NCI-H226 (cell line): ENCODE results near the gene ISM1.

Experiments used
- DNase-seq: peaks from one replicate; pipeline ENCODE4 v3.0.0-alpha.2; 2015

ISM1 gene

DNA sequence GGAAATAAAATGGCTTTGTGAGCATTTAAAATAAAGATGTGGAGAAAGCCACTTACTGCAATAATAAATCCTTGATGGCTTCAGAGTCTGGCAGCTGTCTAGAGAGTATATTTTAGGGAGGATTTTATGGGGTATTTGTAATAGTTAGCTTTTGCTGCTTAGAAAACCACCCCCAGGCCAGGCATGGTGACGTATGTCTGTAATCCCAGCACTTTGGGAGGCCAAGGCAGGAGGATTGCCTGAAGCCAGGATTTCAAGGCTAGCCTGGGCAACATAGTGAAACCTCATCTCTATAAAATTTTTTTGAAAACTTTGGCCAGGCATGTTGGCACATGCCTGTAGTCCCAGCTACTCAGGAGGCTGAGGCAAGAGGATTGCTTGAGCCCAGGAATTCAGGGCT lies 63.8 kb downstream of the ISM1 start:
- DNase-seq = no peak

DNA sequence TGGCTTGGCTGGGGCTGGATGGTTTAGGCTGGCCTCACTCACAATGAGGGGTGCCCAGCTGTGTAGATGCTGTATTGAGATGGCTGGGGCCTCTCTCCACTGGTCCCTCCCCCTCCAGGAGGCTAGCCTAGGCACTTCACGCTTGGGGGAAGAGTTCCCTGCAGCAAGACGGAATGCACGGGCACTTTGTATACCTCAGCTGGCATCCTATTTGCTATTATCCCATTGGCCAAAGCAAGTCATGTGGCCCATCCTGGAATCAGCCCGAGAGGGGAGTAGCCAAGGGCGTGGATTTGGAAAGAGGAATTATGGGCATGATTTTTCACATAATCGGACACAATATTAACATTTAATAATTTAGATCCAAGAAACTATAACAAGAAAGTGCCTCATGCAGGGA lies 64.3 kb downstream of the ISM1 start:
- no peak for DNase-seq

DNA sequence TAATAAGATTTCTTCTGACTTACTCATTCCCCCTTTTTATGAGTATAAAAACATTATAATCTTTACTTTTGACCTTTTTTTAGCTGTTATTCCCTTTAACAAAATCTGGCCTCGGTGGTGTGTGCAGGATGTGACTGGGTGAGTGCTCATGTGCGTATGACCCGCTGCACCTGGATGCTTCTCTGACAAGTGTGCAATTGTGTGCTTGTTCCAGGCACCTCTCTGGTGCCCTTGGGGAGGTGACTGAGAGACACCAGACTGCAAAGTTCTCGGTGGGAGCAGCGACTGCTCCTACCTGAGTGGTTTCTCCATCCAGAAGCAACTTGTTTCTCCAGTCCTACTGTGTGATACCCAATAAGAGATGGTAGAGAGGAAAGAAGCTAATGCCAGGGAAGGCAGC lies 65.0 kb downstream of the ISM1 start:
- no peak for DNase-seq

DNA sequence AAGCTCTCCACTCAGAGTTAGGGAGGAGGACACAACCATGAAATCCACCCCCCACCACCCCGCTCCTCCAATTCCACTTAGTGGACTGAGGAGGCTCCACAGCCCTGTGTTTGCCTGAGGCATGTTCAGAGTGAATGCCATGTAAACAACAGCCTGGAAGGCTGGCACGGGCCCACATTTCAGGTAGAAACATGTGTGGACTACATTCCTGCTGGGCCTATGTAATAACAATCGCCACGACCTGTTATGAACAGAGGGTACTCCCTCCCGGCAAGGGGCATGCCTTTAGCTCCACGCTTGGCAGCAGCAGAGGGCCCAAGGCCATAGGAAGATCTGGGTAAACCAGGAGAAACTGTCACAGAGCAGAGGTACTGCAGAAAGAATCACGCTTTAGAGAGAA lies 65.5 kb downstream of the ISM1 start:
- no peak for DNase-seq

DNA sequence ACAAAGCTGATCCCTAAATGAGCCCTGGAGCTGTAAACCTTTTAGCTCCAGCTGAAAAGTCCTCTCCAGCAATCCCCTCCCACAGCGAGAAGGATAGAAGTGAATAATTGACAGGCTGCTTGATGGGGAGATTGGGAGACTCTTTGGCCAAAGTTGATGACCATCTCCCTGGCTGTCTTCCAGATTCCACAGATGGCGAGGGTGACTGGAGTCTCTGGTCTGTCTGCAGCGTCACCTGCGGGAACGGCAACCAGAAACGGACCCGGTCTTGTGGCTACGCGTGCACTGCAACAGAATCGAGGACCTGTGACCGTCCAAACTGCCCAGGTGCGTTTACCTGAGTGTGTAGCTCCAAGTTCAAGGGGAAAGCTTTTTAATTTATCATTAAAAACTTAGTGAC lies 67.3 kb downstream of the ISM1 start:
- no peak for DNase-seq

DNA sequence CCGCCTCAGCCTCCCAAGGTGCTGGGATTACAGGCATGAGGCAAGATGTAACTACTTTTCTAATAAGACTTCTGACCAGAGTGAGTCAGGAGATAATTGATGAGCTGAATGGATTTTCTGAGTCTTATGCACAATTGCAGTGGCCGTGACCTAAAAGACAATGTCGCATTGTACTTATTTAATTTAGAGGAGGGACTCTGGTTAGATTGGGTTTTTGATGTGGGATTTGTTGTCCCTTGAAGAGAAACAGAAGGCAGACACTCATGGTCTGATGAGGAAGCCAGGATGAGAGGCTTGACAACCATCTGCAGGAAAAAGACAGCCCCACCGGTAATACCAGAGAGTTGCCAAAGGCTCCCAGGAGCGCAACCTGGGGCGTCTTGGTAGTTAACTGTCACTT lies 68.0 kb downstream of the ISM1 start:
- no peak for DNase-seq

DNA sequence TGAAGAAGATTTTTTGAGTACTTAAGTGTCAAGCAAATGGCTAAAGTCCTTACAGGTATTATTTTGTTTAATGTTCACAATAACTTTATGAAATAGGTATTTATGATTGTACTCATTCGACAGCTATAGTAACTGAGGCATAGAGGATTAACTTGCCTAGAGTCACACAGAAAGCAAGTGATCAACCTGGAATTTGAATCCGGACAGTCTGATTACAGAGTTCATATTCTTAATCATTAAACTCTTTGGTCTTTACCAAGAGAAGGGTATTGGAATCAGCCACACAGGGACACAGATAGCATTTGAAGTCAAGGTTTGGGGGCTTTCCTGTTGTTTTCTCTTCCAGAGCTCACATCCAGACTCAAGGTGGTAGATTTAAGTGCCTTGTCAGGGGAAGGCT lies 69.7 kb downstream of the ISM1 start:
- no peak for DNase-seq

DNA sequence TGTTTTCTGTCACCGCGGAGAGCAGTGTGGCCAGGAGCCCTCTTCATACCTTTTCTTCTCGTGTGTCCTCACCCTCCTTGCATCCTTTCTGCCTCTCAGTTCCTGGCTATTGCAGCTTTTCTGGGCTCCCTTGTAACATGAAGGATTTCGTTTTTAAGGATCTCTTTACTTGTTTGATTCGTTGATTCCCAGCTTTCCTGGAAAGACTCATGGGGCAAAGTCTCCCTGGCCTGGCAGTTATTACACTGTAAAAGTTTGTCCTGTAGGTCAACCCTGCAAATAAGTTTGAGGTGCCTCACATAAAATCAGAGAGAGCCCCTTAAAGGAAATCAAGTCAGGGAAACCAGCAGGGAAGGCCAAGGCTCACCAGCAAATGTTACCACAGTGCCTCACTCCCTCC lies 70.1 kb downstream of the ISM1 start:
- no peak for DNase-seq

DNA sequence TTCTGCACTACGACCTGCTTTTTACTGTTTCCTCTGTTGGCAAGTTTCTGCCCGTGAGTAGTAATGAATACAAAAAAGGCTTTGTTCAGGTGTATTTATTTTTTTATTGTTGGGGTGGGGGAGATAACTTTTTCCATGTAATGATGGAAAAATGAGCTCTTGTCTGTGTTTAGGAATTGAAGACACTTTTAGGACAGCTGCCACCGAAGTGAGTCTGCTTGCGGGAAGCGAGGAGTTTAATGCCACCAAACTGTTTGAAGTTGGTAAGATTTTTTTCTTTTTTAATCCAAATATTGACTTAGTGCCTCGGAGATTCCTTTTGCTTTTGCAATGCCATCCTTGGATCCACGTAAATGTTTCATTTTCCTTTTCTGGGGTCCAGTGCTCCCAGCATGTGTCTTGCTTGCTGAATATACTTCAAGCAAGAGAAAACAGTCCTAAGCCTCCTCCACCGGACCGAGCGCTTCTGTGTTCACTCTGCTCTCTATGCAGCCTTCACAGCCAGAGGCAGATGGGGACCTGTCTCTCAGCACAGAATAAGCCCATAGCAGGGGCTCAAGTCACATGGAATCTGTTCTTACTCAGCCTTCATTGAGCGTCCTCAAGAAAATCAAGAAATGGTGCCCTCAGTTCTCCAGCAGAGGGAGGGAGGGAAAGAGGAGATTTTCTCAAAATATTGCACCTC lies 71.3 kb downstream of the ISM1 start:
- DNase-seq = no peak

DNA sequence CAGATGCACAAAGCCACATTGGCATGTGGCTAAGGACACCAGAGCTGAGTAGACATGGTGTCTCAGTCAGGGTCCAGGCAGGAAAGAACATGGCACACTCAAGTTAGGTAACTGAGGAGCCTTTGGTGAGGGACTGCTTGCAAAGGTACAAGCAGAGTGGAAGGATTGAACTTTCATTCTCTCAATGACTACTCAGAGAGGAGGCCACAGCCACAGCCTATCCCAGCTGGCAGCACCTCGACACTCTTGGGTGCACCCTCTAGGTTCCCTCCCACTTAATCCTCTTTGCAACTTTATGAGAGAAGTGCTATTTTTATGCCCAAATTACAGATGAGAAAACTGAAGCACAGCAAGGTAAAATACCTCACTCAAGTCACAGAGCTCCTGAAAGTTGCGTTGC lies 73.4 kb downstream of the ISM1 start:
- DNase-seq = no peak

DNA sequence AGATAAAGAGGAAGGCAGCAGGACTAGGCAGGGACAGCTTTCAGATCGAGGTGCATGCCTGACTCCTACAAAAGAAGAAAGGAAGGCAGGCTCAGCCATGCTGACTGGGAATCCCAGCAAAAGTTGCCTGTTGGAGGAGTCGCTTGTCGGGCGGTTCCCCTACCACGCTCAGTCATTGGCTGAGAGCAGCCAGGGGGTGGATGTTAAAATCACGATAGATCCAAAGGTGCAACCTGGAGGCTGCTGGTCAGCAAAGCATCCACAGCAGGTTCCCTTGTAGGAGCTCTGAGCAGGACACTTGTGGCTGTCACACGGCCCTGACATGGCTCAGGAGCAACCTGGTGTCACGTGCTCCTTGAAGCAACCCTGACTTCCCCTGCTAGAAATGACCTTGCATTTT lies 74.6 kb downstream of the ISM1 start:
- no peak for DNase-seq

DNA sequence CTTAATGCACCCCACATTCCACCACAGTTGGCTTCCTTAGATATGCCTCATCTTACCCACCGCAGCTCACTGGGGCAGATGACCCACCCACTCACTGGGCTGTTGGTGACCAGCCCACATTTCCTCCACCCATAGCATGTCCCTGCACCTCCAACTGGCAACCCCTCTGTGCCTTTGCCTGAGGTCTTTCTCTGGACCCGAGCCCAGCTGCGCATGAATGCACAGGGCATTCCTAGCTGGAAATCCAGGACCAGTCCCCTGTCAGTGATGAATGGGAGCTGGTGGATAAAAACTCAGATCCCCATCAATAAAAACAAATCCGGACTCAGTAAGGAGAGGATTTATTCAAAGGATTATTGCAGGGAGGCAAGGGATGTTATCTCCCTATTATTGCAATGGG lies 75.0 kb downstream of the ISM1 start:
- DNase-seq = no peak

DNA sequence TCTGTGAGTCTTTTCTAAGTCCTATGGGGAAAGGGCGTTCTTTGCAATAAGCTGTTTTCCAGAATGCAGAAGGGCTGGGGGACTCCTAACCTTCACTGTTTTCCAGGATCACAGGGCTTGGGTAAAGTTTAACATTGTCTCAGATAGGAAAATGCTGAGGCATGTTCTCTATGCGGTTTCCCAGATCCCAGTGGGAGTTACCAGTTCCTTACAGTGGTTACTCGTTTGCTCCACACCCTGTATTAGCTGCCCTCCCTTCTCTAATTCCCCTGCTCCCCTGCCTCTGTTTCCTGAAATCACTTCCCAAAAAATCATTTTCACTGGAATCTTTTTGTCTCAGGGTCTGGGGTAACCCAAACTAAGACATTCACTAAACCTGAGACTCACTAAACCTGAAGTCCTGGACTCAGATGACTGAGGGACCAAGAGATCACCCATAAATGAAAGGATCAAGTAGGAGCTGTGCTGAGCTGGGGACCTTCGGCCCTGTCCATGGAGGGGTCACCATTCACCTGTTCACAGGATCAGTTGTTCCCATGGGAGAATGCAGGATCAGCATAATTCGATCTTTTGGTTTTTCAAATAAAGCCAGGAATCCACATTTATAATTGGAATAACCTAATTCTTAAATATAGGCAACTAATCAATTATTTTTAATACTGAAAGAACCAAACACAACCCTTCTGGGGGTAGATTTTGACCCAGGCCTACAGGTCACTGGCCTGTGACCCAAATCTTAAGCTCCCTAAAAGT lies 76.2 kb downstream of the ISM1 start:
- no peak for DNase-seq

DNA sequence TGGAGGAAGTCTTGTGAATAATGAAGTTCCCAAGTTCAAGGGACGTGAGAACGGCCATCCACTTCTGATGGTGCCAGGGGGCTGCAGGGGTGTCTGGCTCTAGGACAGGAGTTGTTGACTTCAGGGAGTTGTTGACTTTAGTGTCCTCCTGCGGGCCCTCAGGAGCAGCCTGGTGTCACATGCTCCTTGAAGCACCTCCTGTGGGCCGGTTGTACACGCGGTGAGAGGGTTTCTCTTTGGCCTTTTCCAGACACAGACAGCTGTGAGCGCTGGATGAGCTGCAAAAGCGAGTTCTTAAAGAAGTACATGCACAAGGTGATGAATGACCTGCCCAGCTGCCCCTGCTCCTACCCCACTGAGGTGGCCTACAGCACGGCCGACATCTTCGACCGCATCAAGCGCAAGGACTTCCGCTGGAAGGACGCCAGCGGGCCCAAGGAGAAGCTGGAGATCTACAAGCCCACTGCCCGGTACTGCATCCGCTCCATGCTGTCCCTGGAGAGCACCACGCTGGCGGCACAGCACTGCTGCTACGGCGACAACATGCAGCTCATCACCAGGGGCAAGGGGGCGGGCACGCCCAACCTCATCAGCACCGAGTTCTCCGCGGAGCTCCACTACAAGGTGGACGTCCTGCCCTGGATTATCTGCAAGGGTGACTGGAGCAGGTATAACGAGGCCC lies 77.8 kb downstream of the ISM1 start:
- no peak for DNase-seq

DNA sequence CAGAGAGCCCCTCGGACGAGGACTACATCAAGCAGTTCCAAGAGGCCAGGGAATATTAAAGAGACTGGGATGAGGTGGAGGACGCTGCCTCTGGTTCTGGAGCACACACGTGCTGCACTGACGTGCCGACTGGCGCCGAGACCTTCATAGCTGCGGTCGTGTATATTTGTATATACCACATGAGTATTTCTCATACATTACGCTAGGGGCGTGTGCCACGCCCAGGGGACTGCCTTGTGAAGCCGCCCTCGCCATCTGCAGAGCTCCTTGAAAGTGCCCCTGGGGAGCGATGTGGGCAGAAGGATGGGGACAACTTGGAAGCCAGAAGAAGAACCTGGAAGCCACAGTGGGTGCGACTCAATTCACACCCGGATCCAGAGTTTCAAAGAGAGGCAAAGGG lies 78.3 kb downstream of the ISM1 start:
- no peak for DNase-seq

DNA sequence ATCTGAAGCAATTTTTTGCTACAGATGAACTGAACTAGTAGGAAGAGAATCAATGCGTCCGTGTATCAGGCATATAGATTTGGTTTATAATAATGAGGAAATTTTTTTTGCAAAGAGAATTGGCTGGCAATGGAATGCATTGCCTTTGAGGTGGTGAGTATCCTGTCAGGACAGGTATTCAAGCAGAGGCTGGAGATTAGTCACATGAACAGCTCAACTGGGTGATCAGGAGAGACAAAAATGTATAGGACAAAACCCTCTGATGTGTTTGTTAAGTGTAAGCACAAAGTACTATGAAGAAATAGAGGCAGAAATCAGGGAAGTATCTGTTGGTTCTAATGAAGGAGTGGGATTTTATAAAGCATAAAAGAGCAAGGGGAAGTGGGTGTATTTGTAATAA lies 80.5 kb downstream of the ISM1 start:
- DNase-seq = no peak

DNA sequence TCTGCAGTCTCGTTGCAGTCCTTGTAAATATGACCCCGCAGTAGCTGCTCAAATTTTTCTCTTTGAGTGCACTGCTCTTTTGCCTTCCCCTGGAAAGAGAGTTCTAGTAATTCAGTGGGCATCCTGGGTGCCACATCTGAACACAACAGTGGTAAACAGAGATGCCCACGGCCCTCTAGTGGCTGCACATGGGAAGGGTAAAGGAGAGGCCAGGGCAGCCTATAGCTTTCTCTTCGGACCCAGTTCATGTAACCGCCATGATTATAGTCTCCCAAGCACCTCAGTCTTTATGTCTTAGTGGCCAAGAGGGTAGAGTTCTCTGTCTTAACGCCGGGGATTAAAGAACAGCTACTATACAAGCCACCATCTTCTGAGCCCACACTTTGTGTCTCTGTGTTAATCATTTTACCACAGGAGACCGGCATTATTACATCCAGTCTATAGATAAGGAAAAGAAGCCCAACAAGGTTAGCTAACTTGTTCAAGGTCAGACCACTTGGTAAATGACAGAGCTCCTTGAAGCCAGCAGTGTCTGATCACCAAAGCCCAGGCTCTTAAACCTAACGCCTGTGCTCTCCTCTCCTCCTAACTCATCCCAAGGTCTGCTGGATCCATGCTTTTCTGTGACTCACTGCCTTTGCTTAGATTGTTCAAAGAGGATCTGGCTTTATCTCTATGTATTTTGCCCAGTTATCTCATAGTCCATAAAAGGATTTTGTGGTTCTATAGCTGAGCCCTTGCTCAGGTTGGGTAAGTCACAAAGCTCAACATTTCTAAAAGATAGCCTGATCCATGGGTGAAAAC lies 81.8 kb downstream of the ISM1 start:
- no peak for DNase-seq

DNA sequence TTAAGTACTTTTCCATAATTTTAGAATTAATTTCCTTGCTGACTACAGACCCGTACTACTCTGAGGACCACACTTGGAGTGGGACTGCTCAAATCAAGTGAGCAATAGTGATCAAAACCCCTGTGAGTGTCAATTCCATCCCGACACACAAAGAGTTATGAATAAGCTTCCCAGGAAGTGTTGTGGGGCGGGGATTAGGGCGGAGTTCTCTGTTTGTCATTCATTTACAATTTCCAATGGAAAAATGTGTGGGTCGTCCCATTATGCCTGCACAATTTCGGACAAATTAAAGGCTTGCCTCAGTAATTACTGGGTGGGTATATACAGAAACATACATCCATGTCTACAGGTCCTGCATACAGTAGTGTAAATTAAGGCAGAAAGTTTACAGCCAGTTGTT lies 84.2 kb downstream of the ISM1 start:
- no peak for DNase-seq

DNA sequence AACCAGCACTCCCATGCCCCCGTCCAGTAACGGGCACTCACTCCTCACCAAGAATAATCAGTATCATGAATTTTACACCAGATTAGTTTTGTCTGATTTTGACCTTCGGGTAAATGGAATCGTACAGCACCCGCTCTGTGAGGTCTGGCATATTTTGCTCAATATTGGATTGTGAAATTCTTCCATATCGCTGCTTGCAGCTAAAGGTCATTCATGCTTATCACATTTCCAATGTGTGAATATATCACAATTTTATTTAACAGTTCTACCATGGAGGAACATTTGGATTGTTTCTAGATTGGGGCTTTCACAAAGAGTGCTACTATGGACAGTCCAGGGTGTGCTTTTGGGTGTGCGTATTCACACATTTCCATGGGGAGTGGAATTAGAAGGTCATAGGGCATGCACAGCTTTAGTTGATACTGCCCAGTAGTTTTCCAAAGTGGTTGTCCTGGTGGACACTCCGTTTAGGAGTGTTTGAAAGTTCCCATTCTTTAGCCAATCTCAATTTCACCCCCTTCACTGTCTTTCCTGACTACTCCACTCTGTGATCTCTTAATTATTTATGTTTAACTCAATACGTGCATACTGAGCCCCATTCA lies 86.6 kb downstream of the ISM1 start:
- no peak for DNase-seq

DNA sequence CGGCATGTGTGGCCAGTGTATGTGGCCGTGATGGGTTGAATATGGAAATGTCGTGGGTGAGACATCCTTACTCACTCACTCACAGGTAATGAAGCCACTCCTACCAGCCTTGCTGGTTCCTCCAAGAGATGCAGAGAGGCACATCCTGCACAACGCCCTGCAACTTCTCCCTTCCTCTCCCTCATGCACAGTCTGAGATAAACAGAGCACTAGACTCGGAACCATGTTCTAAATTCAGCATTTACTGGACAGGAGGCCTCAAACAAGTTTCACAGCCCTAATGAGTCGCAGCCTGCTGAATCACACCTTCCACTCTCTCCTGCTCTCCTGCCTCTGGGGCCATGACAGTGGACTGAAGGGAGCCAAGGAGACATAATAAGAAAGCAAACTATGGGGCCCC lies 91.2 kb downstream of the ISM1 start:
- peak; percentile 9 for DNase-seq

DNA sequence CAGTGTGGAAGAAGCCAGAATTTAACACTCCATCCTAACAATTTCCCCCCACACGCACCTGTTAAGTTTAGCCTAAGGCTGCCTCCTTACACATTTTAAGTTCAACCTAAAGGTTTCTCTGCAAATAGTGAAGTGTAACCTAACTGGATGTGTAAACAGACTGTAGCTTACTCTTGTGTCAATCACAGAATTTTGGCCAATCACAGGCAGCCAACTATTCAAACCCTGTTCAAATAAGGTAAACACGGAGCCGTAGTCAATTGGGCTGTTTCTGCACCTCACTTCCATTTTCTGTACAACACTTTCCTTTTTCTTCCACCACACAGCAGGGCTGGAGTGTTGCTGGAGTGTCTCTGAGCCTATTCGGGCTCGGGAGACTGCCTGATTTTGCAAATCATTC lies 92.1 kb downstream of the ISM1 start:
- DNase-seq = no peak

DNA sequence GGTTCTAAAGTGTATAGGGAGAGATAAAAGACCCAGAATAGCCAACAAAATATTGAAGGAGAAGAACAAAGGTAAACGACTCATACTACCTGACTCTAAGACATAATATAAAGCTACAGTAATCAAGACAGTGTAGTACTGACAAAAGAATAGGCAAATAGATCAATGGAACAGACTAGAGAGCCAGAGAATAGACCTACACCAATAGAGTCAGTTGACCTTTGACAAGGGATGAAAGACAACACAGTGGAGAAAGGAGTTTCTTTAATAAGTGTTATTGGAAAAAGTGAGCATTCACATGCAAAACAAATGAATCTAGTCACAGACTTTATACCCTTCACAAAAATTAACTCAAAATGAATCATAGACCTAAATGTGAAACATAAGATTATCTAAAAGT lies 96.4 kb downstream of the ISM1 start:
- DNase-seq = no peak

DNA sequence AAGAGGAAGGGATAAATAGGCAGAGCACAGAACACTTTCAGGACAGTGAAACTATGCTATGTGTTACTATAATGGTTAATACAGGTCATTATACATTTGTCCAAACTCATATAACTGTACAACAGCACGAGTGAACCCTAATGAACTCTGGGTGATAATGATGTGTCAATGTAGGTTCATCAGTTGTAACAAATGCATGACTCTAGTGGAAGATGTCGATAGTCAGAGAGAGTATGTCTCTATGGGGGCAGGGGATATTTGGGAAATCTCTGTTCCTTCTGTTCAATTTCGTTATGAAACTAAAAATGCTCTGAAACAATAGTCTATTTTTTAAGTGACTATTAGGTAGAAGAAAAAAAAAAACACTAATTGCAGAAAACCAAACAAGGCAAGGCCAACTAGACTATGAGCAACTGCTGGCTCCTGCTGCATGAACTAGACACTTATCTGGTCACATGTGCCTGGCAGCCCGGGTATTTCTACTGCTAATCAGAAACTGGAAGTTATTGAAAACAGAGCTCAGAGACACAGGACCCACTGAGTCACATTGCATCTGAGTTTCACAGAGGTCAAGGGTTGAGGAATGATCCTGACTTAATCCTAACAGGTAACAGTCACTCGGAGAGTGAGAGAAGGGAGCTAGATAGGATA lies 97.9 kb downstream of the ISM1 start:
- DNase-seq = no peak
